NCI-H146 treated with DMSO at 0.1 percent for 48 hours (cell line): Measurements from ENCODE around the gene PIEZO1.
A peak's percentile ranks its signal among the peaks of the same experiment; 100 is the strongest.

Experiments
- DNase-seq: peaks from one replicate; lab custom pipeline; 2025; ENCODE audit not compliant: unreplicated experiment; lab: John Stamatoyannopoulos, UW

PIEZO1 gene

GRCh38 chr16:88691924-88692560 lies 93.0 kb downstream of the PIEZO1 start:
- DNase-seq, result no peak

DNA sequence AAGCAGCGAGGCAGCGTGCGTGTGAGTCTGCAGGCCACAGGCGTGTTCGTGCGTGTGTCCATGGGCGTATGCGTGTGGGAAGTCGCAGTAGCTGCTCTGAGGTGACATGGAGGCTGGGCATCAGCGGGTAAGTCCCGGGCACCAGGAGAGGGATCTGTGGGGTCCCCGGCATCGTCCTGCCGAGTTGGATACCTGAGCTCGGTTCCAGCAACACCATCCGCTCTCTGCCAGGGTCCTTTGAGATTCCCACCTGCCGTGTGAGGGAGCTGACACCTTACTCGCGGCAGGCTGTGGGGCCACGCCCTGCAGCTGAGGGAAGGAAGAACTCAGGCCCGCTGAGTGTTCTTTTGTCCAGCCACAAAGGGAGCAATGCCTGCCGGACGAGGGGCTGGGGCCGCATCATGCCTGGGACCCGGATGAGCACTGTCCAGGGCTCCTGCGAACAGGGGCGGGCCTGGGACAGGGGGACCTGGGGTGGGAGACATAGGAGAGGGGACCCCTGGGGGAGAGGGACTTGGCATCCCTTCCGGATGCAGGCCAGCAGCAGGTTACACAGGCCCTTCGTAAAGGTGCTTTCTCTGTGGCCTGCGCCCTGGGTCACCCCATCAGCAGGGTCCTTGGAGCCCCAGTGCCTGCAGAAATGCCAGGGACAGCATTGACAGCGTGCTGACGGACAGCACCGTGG lies 93.7 kb downstream of the PIEZO1 start:
- DNase-seq, result no peak

DNA sequence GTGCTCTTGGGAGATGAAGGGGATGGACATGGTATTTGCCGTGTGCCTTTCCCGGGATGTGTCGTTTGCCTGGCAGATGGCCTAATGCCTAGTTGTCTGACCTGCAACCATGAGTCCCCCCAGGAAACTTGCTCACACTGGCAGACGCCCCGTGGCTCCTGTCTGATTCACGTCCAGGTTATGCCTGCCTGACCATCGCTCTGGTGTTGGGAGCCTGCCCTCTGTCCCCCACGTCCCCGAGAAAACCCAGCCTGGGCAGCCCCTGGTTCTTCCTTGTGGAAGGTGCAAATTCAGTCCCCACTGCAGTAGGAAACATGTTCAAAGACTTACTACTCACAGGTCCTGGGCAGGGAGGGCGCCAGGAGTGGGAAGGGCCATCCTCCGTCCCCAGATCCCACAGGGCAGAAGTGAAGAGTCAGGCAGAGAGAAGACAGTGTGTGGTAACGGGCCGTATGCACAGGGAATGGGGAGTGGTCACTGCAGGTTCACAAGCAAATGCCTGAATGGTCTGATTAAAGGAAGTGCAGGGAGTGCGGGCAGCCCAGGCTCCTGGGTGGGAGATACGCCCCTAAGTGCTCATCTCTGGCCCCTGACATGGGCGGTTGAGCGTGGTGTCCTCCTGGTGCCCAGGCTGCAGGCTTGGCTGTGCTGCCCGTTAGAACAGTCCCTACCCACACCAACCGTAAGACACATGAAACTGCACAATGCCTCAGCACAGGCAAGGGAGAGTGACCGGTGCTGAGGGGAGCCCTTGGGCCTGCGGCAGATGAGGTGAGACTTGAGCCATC lies 94.5 kb downstream of the PIEZO1 start:
- no peak for DNase-seq

DNA sequence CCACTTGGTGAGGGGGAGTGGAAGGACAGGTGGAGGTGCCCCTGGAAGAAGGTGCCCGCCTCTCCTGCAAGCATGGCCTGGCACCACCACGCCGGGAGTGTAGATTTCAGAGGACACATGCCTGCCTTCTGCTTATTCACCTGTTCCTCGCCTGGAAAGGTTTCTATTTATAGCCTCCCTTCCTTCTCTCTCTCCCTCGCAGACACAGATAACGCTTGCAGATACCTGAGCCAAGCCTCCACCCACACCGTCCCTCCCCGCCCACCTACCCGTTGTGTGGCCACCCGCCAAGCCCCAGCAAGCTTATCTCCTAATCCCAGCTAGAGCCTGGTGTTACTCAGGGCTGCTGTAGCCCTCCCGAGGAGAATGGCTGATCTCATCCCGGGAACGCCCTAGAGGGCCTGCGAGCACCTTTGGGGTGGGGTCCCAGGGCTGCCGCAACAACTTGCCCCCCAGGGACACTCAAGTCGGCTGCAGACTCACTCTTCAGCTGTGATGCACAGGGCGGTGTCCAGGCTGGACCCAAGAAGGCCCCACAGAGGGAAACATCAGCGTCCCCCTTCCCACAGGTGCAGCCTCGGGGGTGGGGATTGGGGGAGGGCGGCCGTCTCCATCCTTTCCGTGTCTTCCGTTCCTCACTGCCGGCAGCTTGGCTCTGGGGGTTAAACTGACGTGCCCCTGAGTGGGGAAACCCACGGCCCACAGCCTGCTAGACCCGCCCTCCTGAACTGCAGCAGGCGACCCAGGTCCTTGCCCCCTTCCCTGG lies 96.8 kb downstream of the PIEZO1 start:
- DNase-seq, result peak; percentile 69

GRCh38 chr16:88687676-88688012 lies 97.4 kb downstream of the PIEZO1 start:
- no peak for DNase-seq

DNA sequence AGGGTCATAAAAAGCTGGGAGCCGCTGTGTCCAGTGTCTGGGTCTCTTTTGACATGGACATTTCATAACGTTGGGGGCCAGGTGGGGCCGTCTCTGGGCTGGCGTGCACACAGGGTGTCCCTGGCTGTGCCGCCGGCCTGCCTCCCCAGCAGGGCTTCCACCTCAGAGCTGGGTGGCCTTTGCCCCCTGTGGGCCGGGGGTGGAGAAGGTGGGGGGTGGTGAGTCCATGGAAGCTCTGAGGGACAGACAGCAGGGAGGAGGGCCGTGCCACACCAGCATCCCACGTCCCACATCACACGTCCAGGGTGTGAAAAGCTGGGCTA lies 97.8 kb downstream of the PIEZO1 start:
- no peak for DNase-seq

DNA sequence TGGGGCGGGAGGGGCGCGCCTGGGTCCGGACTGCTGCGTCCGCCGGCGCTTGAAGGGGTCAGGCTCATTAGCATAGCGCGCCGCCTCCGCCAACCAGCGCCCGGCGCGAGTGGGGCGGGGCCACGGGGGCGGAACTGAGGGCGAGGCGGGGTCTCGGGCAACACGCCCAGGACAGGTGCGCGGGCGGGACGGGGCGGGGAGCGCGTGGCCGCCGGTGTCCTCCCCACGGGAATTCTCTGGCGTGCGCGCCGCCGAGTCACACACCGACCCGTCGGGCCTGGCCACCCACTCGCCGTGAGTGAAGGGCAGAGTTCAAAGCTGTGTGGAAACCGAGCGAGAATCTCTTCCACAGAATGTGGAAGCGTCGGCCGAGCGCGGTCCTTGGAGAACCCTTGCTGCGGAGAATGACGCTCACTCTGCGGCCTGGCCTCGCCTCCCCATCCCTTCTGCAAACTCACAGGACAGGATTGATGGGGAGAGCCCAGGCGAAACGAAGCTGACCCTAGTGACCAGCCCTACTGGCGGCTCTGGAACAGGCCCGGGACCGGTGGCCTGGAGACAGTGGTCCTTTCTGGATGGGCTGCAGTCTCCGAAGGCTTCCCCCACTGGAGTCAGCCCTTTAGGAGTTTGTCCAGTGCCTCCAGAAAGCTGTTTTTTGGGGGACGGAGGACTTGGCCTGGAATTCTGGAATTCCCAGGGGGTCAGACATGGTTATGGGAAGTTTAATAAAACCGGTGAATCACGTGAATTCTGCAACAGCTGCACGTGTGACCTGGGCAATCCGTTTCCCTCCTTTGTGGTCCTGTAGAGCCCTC lies 98.4 kb downstream of the PIEZO1 start, which contains the start of gene SNAI3:
Gene SNAI3 (minus strand): TSS at position 69 of the 815 bp plus-strand sequence. CDS start 101 bp downstream, outside the sequence.
- DNase-seq, result peak; percentile 35

DNA sequence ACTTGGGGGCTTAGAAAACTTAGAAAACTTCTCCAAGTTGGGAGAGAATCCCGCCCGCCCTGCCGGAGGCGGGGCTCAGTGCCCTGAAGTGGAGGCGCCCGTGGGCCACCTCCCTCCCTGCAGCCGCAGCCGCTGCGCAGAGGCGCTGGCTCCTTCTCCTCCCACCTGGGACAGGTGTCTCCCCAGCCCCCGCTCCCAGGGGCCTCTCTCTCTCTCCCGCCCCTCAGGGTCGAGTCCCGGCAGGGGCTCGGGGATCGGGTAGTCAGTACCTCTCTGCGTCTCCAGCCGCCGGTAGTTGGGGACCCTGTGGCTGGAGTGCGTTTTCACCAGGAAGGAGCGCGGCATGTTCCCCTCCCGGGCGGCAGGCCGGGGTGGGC lies 99.0 kb downstream of the PIEZO1 start:
- DNase-seq, result no peak

- no peak for DNase-seq
These were observed 99.6 kb downstream of the PIEZO1 start for GRCh38 chr16:88685156-88686061.

DNA sequence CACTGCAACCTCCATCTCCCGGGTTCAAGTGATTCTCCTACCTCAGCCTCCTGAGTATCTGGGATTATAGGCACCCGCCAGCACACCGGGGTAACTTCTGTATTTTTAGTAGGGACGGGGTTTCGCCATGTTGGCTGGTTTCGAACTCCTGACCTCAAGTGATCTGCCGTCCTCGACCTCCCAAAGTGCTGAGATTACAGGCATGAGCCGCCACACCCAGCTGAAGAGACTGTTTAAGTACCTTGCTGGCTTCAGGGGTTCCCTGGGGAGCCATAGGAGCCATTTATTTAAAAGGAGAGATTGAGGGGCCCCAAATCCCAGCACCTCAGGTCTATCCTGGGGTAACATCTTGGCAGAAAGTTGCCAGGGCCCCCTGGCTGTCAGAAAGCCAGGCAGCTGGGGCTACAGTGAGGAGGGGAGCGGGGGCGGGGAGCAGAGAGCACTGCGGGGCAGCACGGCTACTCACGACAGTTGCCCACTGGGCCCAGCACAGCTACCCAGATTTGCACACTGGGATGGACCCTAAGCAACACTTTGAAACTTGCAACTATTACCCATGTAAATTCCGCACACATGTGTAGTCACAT lies 100.4 kb downstream of the PIEZO1 start:
- DNase-seq, result no peak

GRCh38 chr16:88681709-88682451 lies 103.1 kb downstream of the PIEZO1 start:
- no peak for DNase-seq

DNA sequence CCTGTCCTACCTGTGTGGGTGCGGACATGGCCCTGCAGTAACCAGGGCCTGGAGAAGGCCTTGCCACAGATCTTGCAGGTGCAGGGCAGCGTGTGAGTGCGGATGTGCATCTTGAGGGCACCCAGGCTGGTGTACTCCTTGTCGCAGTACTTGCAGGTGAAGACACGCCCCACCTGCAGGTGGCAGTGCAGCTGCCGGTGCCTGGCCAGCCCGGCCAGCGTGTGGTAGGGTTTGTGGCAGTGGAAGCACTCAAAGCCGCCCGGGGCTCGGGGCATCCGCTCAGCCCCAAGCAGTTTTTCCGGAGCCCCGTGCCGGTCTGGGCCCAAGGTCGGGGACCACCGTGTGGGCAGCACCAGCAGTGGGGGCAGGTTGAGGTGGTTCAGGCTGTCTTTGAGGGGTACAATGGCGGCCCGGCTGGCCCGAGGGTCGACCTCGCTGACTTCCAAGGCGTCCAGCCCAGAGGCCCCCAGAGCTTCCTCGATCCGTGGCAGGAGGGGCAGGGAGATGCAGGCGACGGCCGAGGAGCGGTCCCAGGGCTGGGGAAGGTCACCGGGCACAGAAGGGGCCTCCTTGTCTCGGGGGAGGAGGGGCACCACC lies 103.8 kb downstream of the PIEZO1 start:
- DNase-seq, result no peak

GRCh38 chr16:88680554-88681083 lies 104.4 kb downstream of the PIEZO1 start:
- DNase-seq, result no peak

GRCh38 chr16:88678224-88678979 lies 106.6 kb downstream of the PIEZO1 start:
- DNase-seq, result no peak

DNA sequence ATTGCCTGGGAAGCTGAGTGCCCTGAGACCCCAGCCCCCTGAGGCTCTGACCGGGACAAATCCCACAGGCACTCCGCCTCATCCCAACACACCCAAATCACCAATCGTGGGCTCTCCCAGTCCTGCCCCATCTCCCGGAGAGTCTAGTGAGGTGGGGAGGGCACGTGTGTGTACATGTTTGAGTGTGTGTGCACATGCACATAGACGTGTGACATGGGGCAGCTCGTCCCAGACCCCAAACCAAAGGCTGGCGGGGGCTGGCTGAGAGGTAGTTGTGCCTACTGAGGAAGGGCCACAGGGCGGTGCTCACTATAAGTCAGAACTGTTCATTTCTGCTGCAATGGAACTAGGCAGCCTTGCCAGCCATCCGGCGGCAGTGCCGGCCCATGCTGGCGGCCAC lies 107.3 kb downstream of the PIEZO1 start:
- no peak for DNase-seq

GRCh38 chr16:88676502-88677242 lies 108.3 kb downstream of the PIEZO1 start:
- no peak for DNase-seq
